Measurements from ENCODE around the gene HLF. TPM values are rescaled to one million over a fixed set of nuclear protein-coding genes. Genes with fewer than 3 reads are reported as not detected.

The HLF gene
- total and polyA plus RNA-seq, 4 donors, result 2.0 to 12.4 (median 8.8) TPM

- no peak for DNase-seq
- Histone ChIP-seq H3K9me3 (ENCODE audit: control insufficient read depth, low read length) (no peaks in the 10 kb centered on the region), H3K4me3 (ENCODE audit: low read length in 2 of 2) (peak overlapping the region; percentile 11 to 13), H3K27me3 (ENCODE audit: control insufficient read depth in 1 of 2, insufficient read depth in 2 of 2, low read length in 1 of 2) (no peaks in the 10 kb centered on the region), H3K36me3 (ENCODE audit: control insufficient read depth in 1 of 2, insufficient read depth in 2 of 2, low read length in 1 of 2) (no peaks in the 10 kb centered on the region), H3K27ac (ENCODE audit: low read depth in 1 of 2, low read length in 2 of 2) (no peak overlapping the region), H3K4me1 (ENCODE audit: control insufficient read depth in 1 of 2, insufficient read depth in 2 of 2, low read length in 2 of 2) (peaks cover 2 to 6% of the 10 kb centered on the region in 2 donors)
- WGBS, 2 donors, result 13 to 14% methylated on average over 31 of the region's 31 CpGs
- ATAC-seq (ENCODE audit: low FRiP score), result no peak
- intact Hi-C loops (cut with DNase I), result loop anchor here (2.0 to 5.0 kb wide), 3 partner anchors 25 to 34 kb away; no protein-coding TSS in a partner anchor
Measured at GRCh38 chr17:55263569-55264277, 1.0 kb upstream of the HLF start.

GRCh38 chr17:55264278-55264644, 499 bp upstream of the HLF start:
- Histone ChIP-seq H3K4me1 (ENCODE audit: control insufficient read depth in 1 of 2, insufficient read depth in 2 of 2, low read length in 2 of 2) (peaks cover 2 to 6% of the 10 kb centered on the region in 2 donors), H3K27ac (ENCODE audit: low read depth in 1 of 2, low read length in 2 of 2) (no peak overlapping the region), H3K36me3 (ENCODE audit: control insufficient read depth in 1 of 2, insufficient read depth in 2 of 2, low read length in 1 of 2) (no peaks in the 10 kb centered on the region), H3K27me3 (ENCODE audit: control insufficient read depth in 1 of 2, insufficient read depth in 2 of 2, low read length in 1 of 2) (no peaks in the 10 kb centered on the region), H3K9me3 (ENCODE audit: control insufficient read depth, low read length) (no peaks in the 10 kb centered on the region), H3K4me3 (ENCODE audit: low read length in 2 of 2) (peak overlapping the region; percentile 11 to 13)
- 2 to 3% methylated on average over 13 of the region's 13 CpGs for WGBS, 2 donors
- intact Hi-C loops (cut with DNase I), result loop anchor here (2.0 to 5.0 kb wide), 3 partner anchors 25 to 33 kb away; no protein-coding TSS in a partner anchor
- no peak for ATAC-seq (ENCODE audit: low FRiP score)
- DNase-seq, result no peak

GRCh38 chr17:55265311-55266021, 706 bp downstream of the HLF start:
- intact Hi-C loops (cut with DNase I), result loop anchor here in 1 of 2 donors (2.0 kb wide), 2 partner anchors 27 to 31 kb away; no protein-coding TSS in a partner anchor
- peaks cover 2 to 6% of the 10 kb centered on the region in 2 donors for H3K4me1 ChIP-seq (ENCODE audit: control insufficient read depth in 1 of 2, insufficient read depth in 2 of 2, low read length in 2 of 2)
- H3K9me3 ChIP-seq (ENCODE audit: control insufficient read depth, low read length), result no peaks in the 10 kb centered on the region
- peak overlapping the region; percentile 31 to 66 for H3K27ac ChIP-seq (ENCODE audit: low read depth in 1 of 2, low read length in 2 of 2)
- H3K27me3 ChIP-seq (ENCODE audit: control insufficient read depth in 1 of 2, insufficient read depth in 2 of 2, low read length in 1 of 2), result no peaks in the 10 kb centered on the region
- H3K4me3 ChIP-seq (ENCODE audit: low read length in 2 of 2), result peak overlapping the region; percentile 77 to 79
- H3K36me3 ChIP-seq (ENCODE audit: control insufficient read depth in 1 of 2, insufficient read depth in 2 of 2, low read length in 1 of 2), result no peaks in the 10 kb centered on the region
- 0 to 1% methylated on average over 52 of the region's 52 CpGs for WGBS, 2 donors
- DNase-seq, result peak in 1 of 2 donors; percentile 78
- peak; percentile 52 for ATAC-seq (ENCODE audit: low FRiP score)

GRCh38 chr17:55266051-55266957, 1.5 kb downstream of the HLF start:
- intact Hi-C loops (cut with DNase I), result no loop called here
- H3K27me3 ChIP-seq (ENCODE audit: control insufficient read depth in 1 of 2, insufficient read depth in 2 of 2, low read length in 1 of 2), result no peaks in the 10 kb centered on the region
- H3K9me3 ChIP-seq (ENCODE audit: control insufficient read depth, low read length), result no peaks in the 10 kb centered on the region
- H3K4me1 ChIP-seq (ENCODE audit: control insufficient read depth in 1 of 2, insufficient read depth in 2 of 2, low read length in 2 of 2), result peaks cover 2 to 6% of the 10 kb centered on the region in 2 donors
- H3K36me3 ChIP-seq (ENCODE audit: control insufficient read depth in 1 of 2, insufficient read depth in 2 of 2, low read length in 1 of 2), result no peaks in the 10 kb centered on the region
- 4 to 7% methylated on average over 25 of the region's 25 CpGs for WGBS, 2 donors
- H3K27ac ChIP-seq (ENCODE audit: low read depth in 1 of 2, low read length in 2 of 2), result peak overlapping the region in 1 of 2 donors; percentile 92
- peak; percentile 39 for ATAC-seq (ENCODE audit: low FRiP score)
- peak overlapping the region; percentile 77 to 79 for H3K4me3 ChIP-seq (ENCODE audit: low read length in 2 of 2)
- DNase-seq, result no peak

- WGBS, 2 donors, result 3 to 7% methylated on average over 3 of the region's 3 CpGs
- Histone ChIP-seq H3K27me3 (ENCODE audit: control insufficient read depth in 1 of 2, insufficient read depth in 2 of 2, low read length in 1 of 2) (no peaks in the 10 kb centered on the region), H3K9me3 (ENCODE audit: control insufficient read depth, low read length) (no peaks in the 10 kb centered on the region), H3K4me3 (ENCODE audit: low read length in 2 of 2) (peak overlapping the region in 1 of 2 donors; percentile 7), H3K27ac (ENCODE audit: low read depth in 1 of 2, low read length in 2 of 2) (peak overlapping the region; percentile 39 to 73), H3K4me1 (ENCODE audit: control insufficient read depth in 1 of 2, insufficient read depth in 2 of 2, low read length in 2 of 2) (peaks cover 2 to 6% of the 10 kb centered on the region in 2 donors), H3K36me3 (ENCODE audit: control insufficient read depth in 1 of 2, insufficient read depth in 2 of 2, low read length in 1 of 2) (no peaks in the 10 kb centered on the region)
- intact Hi-C loops (cut with DNase I), result no loop called here
- no peak for DNase-seq
- peak; percentile 16 for ATAC-seq (ENCODE audit: low FRiP score)
Measured at GRCh38 chr17:55266958-55267688, 2.4 kb downstream of the HLF start.

GRCh38 chr17:55267777-55268648, 3.3 kb downstream of the HLF start:
- no peak for ATAC-seq (ENCODE audit: low FRiP score)
- Histone ChIP-seq H3K36me3 (ENCODE audit: control insufficient read depth in 1 of 2, insufficient read depth in 2 of 2, low read length in 1 of 2) (no peaks in the 10 kb centered on the region), H3K9me3 (ENCODE audit: control insufficient read depth, low read length) (no peaks in the 10 kb centered on the region), H3K4me1 (ENCODE audit: control insufficient read depth in 1 of 2, insufficient read depth in 2 of 2, low read length in 2 of 2) (peaks cover 4 to 6% of the 10 kb centered on the region in 2 donors), H3K27ac (ENCODE audit: low read depth in 1 of 2, low read length in 2 of 2) (peak overlapping the region; percentile 70 to 73), H3K27me3 (ENCODE audit: control insufficient read depth in 1 of 2, insufficient read depth in 2 of 2, low read length in 1 of 2) (no peaks in the 10 kb centered on the region), H3K4me3 (ENCODE audit: low read length in 2 of 2) (no peak overlapping the region)
- WGBS, 2 donors, result 56% methylated on average over 11 of the region's 11 CpGs
- intact Hi-C loops (cut with DNase I), result no loop called here
- DNase-seq, result no peak

- H3K4me1 ChIP-seq (ENCODE audit: control insufficient read depth in 1 of 2, insufficient read depth in 2 of 2, low read length in 2 of 2), result peaks cover 5 to 6% of the 10 kb centered on the region in 2 donors
- no peak for ATAC-seq (ENCODE audit: low FRiP score)
- H3K27ac ChIP-seq (ENCODE audit: low read depth in 1 of 2, low read length in 2 of 2), result peak overlapping the region; percentile 18 to 67
- H3K27me3 ChIP-seq (ENCODE audit: control insufficient read depth in 1 of 2, insufficient read depth in 2 of 2, low read length in 1 of 2), result no peaks in the 10 kb centered on the region
- no peak overlapping the region for H3K4me3 ChIP-seq (ENCODE audit: low read length in 2 of 2)
- no peaks in the 10 kb centered on the region for H3K36me3 ChIP-seq (ENCODE audit: control insufficient read depth in 1 of 2, insufficient read depth in 2 of 2, low read length in 1 of 2)
- H3K9me3 ChIP-seq (ENCODE audit: control insufficient read depth, low read length), result no peaks in the 10 kb centered on the region
- WGBS, 2 donors, result 74 to 81% methylated on average over 8 of the region's 8 CpGs
- DNase-seq, result no peak
- intact Hi-C loops (cut with DNase I), result no loop called here
Measured at GRCh38 chr17:55268649-55269480, 4.1 kb downstream of the HLF start.

All from aorta (tissue), 5 donors.